Hematopoietic multipotent progenitor cell treated with erythropoietin and hydrocortisone succinate and interleukin-3 and kit ligand, for 6 days (in vitro differentiated cells): ENCODE results near the gene SEMA6B.
A peak's percentile ranks its signal among the peaks of the same experiment; 100 is the strongest.
"Not testable (repeated sequence)": the region's sequence is repeated elsewhere in the genome, so short reads cannot be mapped to it uniquely, and the experiment has no call there.

Experiments
- DNase-seq: peaks from one replicate; pipeline ENCODE4 v3.0.0-alpha.2; 2015

Gene SEMA6B

GRCh38 chr19:4570402-4570801 lies 10.9 kb upstream of the SEMA6B start:
- no peak for DNase-seq

GRCh38 chr19:4568886-4569285 lies 9.4 kb upstream of the SEMA6B start:
- no peak for DNase-seq

DNA sequence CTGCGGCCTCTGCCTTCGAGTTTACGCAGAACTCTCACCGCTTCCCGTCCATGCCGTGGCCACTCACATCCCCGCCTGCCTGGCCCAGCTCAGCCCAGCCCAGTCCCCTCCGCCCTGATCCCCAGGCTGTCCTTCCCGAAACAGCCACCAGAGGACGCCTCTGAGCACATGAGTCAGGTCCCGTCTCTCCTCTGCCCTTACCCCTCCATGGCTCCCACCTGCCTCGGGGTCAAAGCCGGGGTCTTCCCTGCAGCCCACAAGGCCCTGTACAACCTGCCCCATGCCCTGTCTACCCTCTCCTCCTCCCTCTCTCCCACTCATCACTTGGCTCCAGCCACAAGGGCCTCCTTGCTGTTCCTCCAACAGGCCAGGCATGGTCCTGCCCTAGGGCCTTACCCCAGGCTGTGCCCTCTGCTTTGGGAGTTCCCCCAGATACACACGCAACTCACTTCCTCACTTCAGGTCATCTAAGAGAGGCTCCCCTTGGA lies 8.1 kb upstream of the SEMA6B start:
- DNase-seq = peak; percentile 64

DNA sequence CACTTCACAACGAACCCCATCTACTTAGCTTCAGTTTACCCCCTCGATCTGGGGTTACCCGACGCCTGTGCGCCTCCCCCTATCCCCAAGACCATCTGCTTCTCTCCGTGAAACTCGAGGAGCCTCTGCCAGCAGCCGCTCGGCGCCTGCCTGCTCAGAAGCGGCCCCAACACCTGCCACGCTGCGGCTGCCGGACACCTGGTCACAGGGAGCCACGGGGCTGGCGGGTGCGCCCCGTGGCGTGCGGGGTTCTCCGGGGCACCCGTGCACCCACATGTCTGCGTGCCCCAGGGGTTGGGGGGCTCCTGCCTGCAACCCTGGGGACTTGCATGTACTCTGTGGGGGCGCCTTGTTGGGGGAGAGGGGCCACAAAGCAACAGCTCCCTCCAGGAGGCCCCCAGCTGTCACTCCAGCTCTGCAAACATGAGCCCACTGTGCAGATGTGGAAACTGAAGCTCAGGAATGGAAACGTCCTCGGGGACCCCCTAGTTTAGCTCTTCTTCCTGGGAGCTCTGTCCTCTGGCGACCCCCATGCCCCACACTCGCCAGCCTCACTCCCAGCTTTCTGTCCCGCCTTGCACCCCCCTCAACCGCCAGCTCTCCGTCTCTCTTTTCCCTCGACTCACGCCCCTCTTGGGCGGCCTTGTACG lies 7.0 kb upstream of the SEMA6B start:
- no peak for DNase-seq

- not testable (repeated sequence) for DNase-seq
Measured at GRCh38 chr19:4563562-4563961, 4.1 kb upstream of the SEMA6B start.

GRCh38 chr19:4562085-4562484 lies 2.6 kb upstream of the SEMA6B start:
- not testable (repeated sequence) for DNase-seq

DNA sequence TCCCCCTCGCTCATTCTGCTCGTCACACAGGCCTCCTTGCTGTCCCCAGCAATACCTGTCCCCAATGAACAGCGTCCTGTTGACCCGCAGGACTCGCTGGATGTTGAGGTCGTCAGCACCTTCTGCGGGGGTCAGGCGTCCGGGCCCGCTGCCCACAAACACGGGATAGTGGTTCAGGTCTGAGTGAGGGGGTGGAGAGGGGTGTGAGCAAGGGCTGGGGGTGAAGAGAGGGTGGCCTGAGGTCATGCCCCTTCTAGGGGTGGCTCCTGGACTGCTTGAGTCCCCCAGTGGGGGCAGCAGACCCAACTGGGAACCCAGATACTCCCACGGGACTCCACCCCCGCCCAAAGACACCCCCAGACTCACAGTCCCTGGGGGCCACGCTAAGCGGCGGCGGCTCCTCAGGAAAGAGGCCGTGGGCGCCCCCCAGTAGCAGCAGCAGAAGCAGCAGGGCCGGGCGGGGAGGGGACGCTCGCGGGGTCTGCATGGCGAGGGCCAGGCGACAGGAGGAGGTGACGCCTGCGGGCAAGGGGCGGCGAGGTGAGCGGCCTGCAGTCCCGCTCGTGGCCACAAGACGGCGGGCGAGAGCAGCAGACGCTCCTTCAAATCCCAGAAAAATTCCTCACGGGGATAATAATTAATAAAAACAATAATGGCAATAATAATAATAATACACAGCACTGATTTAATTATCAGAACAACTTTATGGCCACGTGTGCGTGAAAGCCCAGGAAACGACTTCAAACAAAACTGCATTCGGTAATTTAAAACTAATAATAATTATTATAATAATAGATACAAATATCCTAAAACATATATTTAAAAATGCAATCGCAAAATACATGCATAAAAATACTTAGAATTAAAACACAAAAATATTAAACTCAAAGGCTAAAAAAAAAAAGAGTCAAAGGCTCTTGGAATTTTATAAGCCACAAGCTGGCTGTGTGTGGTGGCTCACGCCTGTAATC lies 1.2 kb downstream of the SEMA6B start:
- DNase-seq = no peak

DNA sequence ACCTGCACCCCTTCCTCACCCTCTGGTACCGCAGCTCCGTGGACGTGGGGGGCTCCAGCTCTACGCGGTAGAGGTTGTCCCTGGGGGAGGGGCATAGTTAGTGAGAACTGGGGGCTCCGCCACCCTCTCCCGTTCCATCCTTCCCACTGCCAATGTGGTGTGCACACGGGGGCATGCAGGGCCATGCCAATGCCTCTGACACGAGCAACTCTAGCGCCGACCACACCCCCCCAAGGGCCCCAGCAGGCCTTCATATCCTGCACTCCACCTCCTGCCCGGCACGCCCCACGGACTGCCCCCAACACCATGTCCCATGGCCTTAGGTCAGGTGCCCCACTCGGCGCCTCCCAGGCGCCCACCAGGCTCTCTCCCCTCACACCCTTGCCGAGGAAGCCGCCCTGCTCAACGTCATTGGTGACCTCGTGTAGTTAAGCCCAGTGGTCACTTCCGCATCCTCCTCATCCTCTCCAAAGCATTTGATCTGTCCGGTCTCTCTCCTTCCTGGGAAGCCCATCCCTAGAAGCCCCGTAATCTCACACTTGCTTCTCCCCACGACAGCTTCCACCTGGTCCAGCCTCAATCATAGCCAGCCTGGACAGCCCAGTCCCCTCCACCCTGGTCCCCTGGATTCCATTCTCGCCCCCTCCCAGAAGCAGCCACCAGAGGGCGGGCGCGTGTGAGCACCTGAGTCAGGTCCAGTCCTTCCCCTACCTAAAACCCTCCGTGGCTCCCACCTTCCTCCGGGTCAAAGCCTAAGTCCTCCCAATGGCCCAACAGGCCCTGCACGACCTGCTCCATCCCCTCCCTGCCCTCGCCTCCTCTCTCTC lies 2.1 kb downstream of the SEMA6B start:
- peak; percentile 45 for DNase-seq

GRCh38 chr19:4556597-4557127 lies 2.8 kb downstream of the SEMA6B start:
- peak; percentile 94 for DNase-seq

DNA sequence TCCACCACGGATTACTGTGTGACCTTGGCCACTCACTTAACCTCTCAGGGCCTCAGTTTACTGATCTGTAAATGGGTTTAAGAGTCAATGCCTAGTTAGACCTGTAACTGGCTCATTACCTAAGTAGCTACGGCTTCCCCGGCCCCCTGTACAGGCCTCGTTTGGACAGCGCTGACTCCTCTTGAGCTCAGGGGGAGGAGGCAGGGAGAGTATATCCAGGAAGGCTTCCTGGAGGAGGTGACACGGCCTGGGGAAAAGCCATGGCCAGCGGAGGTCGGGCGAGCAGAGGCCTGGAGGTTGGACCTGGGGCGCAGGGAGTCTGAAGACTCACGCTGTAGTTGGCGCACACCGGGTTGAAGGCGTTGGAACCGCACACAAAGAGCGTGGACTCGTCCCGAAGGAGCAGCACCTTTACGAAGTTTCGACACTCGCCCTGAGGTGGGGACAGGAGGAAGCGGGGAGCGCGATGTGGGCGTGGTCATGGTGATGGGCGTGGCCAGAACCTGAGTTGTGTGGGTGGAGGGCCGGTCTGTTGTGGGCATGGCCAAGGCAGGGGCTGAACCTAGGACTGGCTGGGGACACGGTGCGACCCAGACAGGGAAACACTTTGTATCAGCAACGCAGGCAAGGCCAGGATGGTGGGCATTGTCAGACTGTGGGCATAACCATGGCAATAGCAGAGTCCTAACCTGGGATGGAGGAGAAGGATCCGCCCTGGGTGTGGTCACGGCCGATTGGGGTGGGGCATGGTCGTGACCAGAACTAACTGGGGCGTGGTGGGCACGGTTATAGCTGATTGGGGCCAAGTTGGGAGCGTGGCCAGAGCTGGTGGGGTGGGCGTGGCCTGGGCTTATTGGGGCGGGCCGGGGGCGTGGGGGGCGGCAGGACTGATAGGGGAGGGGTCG lies 3.6 kb downstream of the SEMA6B start:
- peak; percentile 94 for DNase-seq

- no peak for DNase-seq
Measured at GRCh38 chr19:4554717-4555116, 4.8 kb downstream of the SEMA6B start.

- DNase-seq = no peak
Measured at GRCh38 chr19:4553775-4554174, 5.7 kb downstream of the SEMA6B start.

DNA sequence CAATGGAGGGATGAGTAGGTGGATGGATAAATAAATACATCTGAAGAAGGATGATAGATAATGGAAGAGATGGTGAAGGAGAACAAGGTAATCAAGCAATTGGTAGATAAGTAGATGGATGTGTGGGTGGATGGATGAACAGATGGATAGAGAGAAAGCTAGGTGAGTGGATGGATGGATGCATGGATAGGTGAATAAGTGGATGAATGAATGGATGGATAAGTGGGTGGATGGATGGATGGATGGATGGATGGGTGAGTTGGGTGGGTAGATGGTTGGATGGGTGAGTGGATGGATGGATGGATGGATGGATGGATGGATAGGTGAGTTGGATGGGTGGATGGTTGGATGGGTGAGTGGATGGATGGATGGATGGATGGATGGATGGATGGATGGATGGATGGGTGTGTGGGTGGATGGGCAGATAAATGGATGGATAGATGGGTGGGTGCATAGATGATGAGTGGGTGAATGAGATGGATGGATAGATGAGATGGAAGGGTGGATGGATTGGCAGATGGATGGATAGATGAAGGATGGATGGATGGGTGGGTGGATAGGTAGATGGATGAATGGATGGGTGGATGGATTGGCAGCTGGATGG lies 6.3 kb downstream of the SEMA6B start:
- DNase-seq = no peak

- DNase-seq = no peak
Measured at GRCh38 chr19:4552525-4552819, 7.0 kb downstream of the SEMA6B start.

- no peak for DNase-seq
Measured at GRCh38 chr19:4550479-4551050, 8.9 kb downstream of the SEMA6B start.

- DNase-seq = no peak
Measured at GRCh38 chr19:4550018-4550417, 9.5 kb downstream of the SEMA6B start.

DNA sequence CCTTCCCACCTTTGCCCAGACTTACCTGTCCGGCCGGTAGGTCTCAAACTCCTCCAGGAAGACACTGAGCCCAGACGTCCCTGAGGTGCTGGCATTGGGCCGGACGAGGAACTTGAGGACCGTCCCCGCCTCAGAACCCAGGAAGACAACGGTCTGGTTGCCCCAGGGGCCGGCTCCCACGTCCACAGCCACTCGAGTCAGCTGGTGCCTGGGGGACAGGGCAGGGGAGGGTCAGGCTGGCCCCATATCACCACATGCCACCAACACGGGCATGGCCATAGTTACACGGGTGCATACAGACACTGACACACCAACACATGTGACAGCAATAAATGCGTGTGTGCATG lies 11.3 kb downstream of the SEMA6B start:
- DNase-seq = no peak

GRCh38 chr19:4547303-4548237 lies 11.9 kb downstream of the SEMA6B start:
- DNase-seq = peak; percentile 54

- DNase-seq = no peak
Measured at GRCh38 chr19:4543842-4544647, 15.4 kb downstream of the SEMA6B start.
